HG03159 (cell line): Measurements from ENCODE around the gene ERBB4.
"Not testable (repeated sequence)": the region's sequence is repeated elsewhere in the genome, so short reads cannot be mapped to it uniquely, and the experiment has no call there.

ENCODE experiments used
- ATAC-seq: cut with Tn5 transposase; IDR thresholded peaks from one replicate; pipeline ENCODE4 v1.9.1; 2021; ENCODE audit warnings: mild to moderate bottlenecking, moderate library complexity; ENCODE audit not compliant: unreplicated experiment

The ERBB4 gene

GRCh38 chr2:212228743-212229171 is 309.8 kb downstream of the ERBB4 start:
- ATAC-seq: no peak

GRCh38 chr2:212227755-212228154 is 310.8 kb downstream of the ERBB4 start:
- ATAC-seq: no peak

GRCh38 chr2:212226114-212226513 is 312.5 kb downstream of the ERBB4 start:
- no peak for ATAC-seq

GRCh38 chr2:212223696-212224095 is 314.9 kb downstream of the ERBB4 start:
- no peak for ATAC-seq

GRCh38 chr2:212213191-212213590 is 325.4 kb downstream of the ERBB4 start:
- ATAC-seq: peak; percentile 78

- no peak for ATAC-seq
Observed at GRCh38 chr2:212208467-212208866, 330.1 kb downstream of the ERBB4 start.

- ATAC-seq: no peak
Observed at GRCh38 chr2:212197776-212198175, 340.8 kb downstream of the ERBB4 start.

- no peak for ATAC-seq
Observed at GRCh38 chr2:212195626-212196025, 343.0 kb downstream of the ERBB4 start.

- no peak for ATAC-seq
Observed at GRCh38 chr2:212194396-212194795, 344.2 kb downstream of the ERBB4 start.

GRCh38 chr2:212193803-212194202 is 344.8 kb downstream of the ERBB4 start:
- no peak for ATAC-seq

- ATAC-seq: no peak
Observed at GRCh38 chr2:212193056-212193455, 345.5 kb downstream of the ERBB4 start.

GRCh38 chr2:212191438-212191837 is 347.2 kb downstream of the ERBB4 start:
- ATAC-seq: not testable (repeated sequence)

GRCh38 chr2:212186166-212186565 is 352.4 kb downstream of the ERBB4 start:
- no peak for ATAC-seq

GRCh38 chr2:212181646-212182045 is 357.0 kb downstream of the ERBB4 start:
- ATAC-seq: no peak

GRCh38 chr2:212180408-212181083 is 358.1 kb downstream of the ERBB4 start:
- no peak for ATAC-seq

- ATAC-seq: no peak
Observed at GRCh38 chr2:212177724-212178123, 360.9 kb downstream of the ERBB4 start.

GRCh38 chr2:212176151-212176550 is 362.5 kb downstream of the ERBB4 start:
- ATAC-seq: no peak

- no peak for ATAC-seq
Observed at GRCh38 chr2:212173756-212174510, 364.7 kb downstream of the ERBB4 start.

GRCh38 chr2:212173331-212173730 is 365.3 kb downstream of the ERBB4 start:
- ATAC-seq: no peak

- no peak for ATAC-seq
Observed at GRCh38 chr2:212170382-212170781, 368.2 kb downstream of the ERBB4 start.

- no peak for ATAC-seq
Observed at GRCh38 chr2:212158081-212158480, 380.5 kb downstream of the ERBB4 start.

GRCh38 chr2:212157012-212157411 is 381.6 kb downstream of the ERBB4 start:
- no peak for ATAC-seq
